Activated T-helper 1 cell treated with anti-CD3 and anti-CD28 coated beads, Interleukin-12 subunit alpha, Interleukin-12 subunit beta, Interleukin-2, Interleukin-4 antibody, amounts not matched to agents 30 ng/mL and 10 ng/mL and 1 ng/mL, durations not matched to agents 14 hours and 24 hours and 36 hours (primary cell): ENCODE data around the gene HDAC11. TPM values are rescaled to one million over a fixed set of nuclear protein-coding genes. Genes with fewer than 3 reads are reported as not detected.

Experiments used
- DNase-seq: peaks from one replicate; pipeline ENCODE4 v3.0.0; 2021; ENCODE audit warnings: low spot score
- H3K27ac Mint-ChIP-seq: one replicate; pipeline ENCODE4 v1.8.0; 2021; ENCODE audit warnings: mild to moderate bottlenecking, mixed read lengths
- H3K27me3 Mint-ChIP-seq: one replicate; pipeline ENCODE4 v1.8.0; 2022; ENCODE audit warnings: mild to moderate bottlenecking, moderate library complexity, mixed read lengths; ENCODE audit not compliant: insufficient read depth
- H3K36me3 Mint-ChIP-seq: one replicate; pipeline ENCODE4 v1.8.0; 2021; ENCODE audit warnings: low read depth, mixed read lengths
- H3K4me1 Mint-ChIP-seq: one replicate; pipeline ENCODE4 v1.8.0; 2021; ENCODE audit warnings: low read depth, mixed read lengths
- H3K4me3 Mint-ChIP-seq: one replicate; pipeline ENCODE4 v1.8.0; 2021; ENCODE audit warnings: mild to moderate bottlenecking, moderate library complexity, mixed read lengths
- H3K9me3 Mint-ChIP-seq: one replicate; pipeline ENCODE4 v1.8.0; 2021; ENCODE audit warnings: mixed read lengths
- intact Hi-C: fragments of 100-400 bp; cut with micrococcal nuclease; formaldehyde crosslinking; loops from one replicate; pipeline ENCODE4 v1.15.1; 2024
- total RNA-seq: library from RNA; stranded (reverse); gene quantifications from 2 replicates; pipeline ENCODE4 v1.2.3, GENCODE V29; 2022

HDAC11 gene
- total RNA-seq, 1 donor from 2014 or later, result 1.4 TPM

- no peak for DNase-seq
- Mint-ChIP-seq H3K27ac (no peak overlapping the region), H3K4me3 (no peak overlapping the region), H3K4me1 (no peaks in the 10 kb centered on the region), H3K9me3 (no peaks in the 10 kb centered on the region), H3K27me3 (peaks cover 13% of the 10 kb centered on the region), H3K36me3 (no peaks in the 10 kb centered on the region)
- intact Hi-C loops, result no loop called here
Observed at GRCh38 chr3:13460341-13460736, 19.8 kb upstream of the HDAC11 start.

GRCh38 chr3:13461169-13462124, 18.7 kb upstream of the HDAC11 start:
- H3K36me3 Mint-ChIP-seq, result no peaks in the 10 kb centered on the region
- H3K4me3 Mint-ChIP-seq, result no peak overlapping the region
- peaks cover 14% of the 10 kb centered on the region for H3K27me3 Mint-ChIP-seq
- H3K4me1 Mint-ChIP-seq, result no peaks in the 10 kb centered on the region
- intact Hi-C loops, result loop anchor here (1.0 kb wide), 1 partner anchor 369 kb away; no protein-coding TSS in a partner anchor
- peak; percentile 66 for DNase-seq
- no peak overlapping the region for H3K27ac Mint-ChIP-seq
- H3K9me3 Mint-ChIP-seq, result no peaks in the 10 kb centered on the region

DNA sequence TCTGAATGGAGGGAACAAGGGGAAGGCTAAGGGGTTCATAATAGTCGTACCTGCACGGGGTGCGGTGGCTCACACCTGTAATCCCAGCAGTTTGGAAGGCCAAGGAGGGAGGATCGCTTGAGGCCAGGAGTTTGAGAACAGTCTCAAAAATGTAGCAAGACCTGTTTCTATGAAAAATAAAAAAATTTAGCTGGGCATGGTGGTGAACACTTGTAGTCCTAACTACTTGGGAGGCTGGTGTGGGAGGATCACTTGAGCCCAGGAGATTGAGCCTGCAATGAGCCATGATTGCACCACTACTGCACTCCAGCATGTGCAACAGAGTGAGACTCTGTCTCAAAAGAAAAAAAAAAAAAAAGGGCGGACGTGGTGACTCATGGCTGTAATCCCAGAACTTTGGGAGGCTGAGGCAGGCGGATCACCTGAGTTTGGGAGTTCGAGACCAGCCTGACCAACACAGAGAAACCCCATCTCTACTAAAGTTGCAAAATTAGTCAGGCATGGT, 17.9 kb upstream of the HDAC11 start:
- Mint-ChIP-seq H3K27ac (no peak overlapping the region), H3K36me3 (no peaks in the 10 kb centered on the region), H3K4me3 (no peak overlapping the region), H3K4me1 (no peaks in the 10 kb centered on the region), H3K27me3 (peaks cover 16% of the 10 kb centered on the region), H3K9me3 (no peaks in the 10 kb centered on the region)
- DNase-seq, result no peak
- intact Hi-C loops, result no loop called here

DNA sequence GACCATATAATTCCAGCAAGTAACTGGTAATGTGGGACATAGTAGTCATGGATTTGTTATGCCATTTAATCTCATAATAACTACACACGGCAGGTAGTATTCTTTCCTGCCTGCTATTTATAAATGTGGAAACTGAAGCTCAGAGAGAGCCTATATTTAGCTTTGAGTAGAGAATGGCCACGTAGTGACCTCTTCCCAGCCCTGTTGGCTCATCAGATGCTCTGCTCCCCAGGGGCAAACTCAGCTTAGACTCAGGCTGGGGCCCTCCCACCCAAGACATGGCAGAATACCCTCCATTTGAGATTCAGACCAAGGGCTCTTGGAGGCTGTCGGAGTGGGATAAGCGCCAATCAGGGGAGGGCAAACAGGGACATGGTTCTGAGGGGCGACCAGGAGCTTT, 17.3 kb upstream of the HDAC11 start:
- no peak for DNase-seq
- H3K9me3 Mint-ChIP-seq, result no peaks in the 10 kb centered on the region
- peaks cover 16% of the 10 kb centered on the region for H3K27me3 Mint-ChIP-seq
- H3K36me3 Mint-ChIP-seq, result no peaks in the 10 kb centered on the region
- intact Hi-C loops, result no loop called here
- H3K4me3 Mint-ChIP-seq, result no peak overlapping the region
- no peaks in the 10 kb centered on the region for H3K4me1 Mint-ChIP-seq
- no peak overlapping the region for H3K27ac Mint-ChIP-seq

GRCh38 chr3:13463618-13464400, 16.3 kb upstream of the HDAC11 start:
- DNase-seq, result no peak
- peaks cover 16% of the 10 kb centered on the region for H3K27me3 Mint-ChIP-seq
- intact Hi-C loops, result no loop called here
- no peak overlapping the region for H3K27ac Mint-ChIP-seq
- H3K36me3 Mint-ChIP-seq, result no peaks in the 10 kb centered on the region
- H3K9me3 Mint-ChIP-seq, result no peaks in the 10 kb centered on the region
- no peak overlapping the region for H3K4me3 Mint-ChIP-seq
- no peaks in the 10 kb centered on the region for H3K4me1 Mint-ChIP-seq

- intact Hi-C loops, result no loop called here
- H3K4me1 Mint-ChIP-seq, result no peaks in the 10 kb centered on the region
- no peak overlapping the region for H3K27ac Mint-ChIP-seq
- H3K9me3 Mint-ChIP-seq, result no peaks in the 10 kb centered on the region
- H3K27me3 Mint-ChIP-seq, result peaks cover 10% of the 10 kb centered on the region
- H3K36me3 Mint-ChIP-seq, result no peaks in the 10 kb centered on the region
- no peak overlapping the region for H3K4me3 Mint-ChIP-seq
- no peak for DNase-seq
Observed at GRCh38 chr3:13465236-13465873, 14.8 kb upstream of the HDAC11 start.

DNA sequence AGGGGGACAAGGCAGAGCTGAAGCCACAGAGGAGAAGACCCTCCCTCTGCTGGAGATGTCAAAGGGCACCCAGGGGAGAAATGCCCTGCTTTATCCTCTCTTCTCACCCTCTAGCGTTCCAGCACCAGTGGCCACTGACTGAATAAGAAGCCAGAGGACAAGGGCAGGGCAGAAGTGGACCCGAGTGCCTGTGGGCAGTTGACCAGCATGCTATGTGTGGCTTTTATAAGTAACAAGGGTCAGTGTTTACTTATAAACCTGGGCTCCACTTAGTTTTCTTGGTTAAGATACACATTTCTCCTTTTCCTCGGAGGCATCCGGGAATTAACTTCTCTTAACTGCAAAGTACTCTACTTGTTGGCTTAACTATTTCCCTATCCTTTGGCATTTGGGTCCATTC, 13.3 kb upstream of the HDAC11 start:
- H3K36me3 Mint-ChIP-seq, result no peaks in the 10 kb centered on the region
- no peak overlapping the region for H3K27ac Mint-ChIP-seq
- intact Hi-C loops, result no loop called here
- H3K4me3 Mint-ChIP-seq, result no peak overlapping the region
- no peaks in the 10 kb centered on the region for H3K9me3 Mint-ChIP-seq
- DNase-seq, result no peak
- peaks cover 15% of the 10 kb centered on the region for H3K27me3 Mint-ChIP-seq
- H3K4me1 Mint-ChIP-seq, result no peaks in the 10 kb centered on the region

- Mint-ChIP-seq H3K27me3 (peaks cover 16% of the 10 kb centered on the region), H3K36me3 (no peaks in the 10 kb centered on the region), H3K9me3 (no peaks in the 10 kb centered on the region), H3K4me1 (no peaks in the 10 kb centered on the region), H3K27ac (no peak overlapping the region), H3K4me3 (no peak overlapping the region)
- no peak for DNase-seq
- intact Hi-C loops, result no loop called here
Observed at GRCh38 chr3:13470894-13471574, 9.1 kb upstream of the HDAC11 start.

GRCh38 chr3:13472286-13472685, 7.8 kb upstream of the HDAC11 start:
- no peak overlapping the region for H3K27ac Mint-ChIP-seq
- no peak for DNase-seq
- no peaks in the 10 kb centered on the region for H3K36me3 Mint-ChIP-seq
- no peaks in the 10 kb centered on the region for H3K9me3 Mint-ChIP-seq
- H3K4me3 Mint-ChIP-seq, result no peak overlapping the region
- intact Hi-C loops, result no loop called here
- no peaks in the 10 kb centered on the region for H3K4me1 Mint-ChIP-seq
- H3K27me3 Mint-ChIP-seq, result peaks cover 14% of the 10 kb centered on the region

- Mint-ChIP-seq H3K27me3 (peaks cover 14% of the 10 kb centered on the region), H3K4me3 (no peak overlapping the region), H3K4me1 (no peaks in the 10 kb centered on the region), H3K36me3 (no peaks in the 10 kb centered on the region), H3K27ac (no peak overlapping the region), H3K9me3 (no peaks in the 10 kb centered on the region)
- no peak for DNase-seq
- intact Hi-C loops, result no loop called here
Observed at GRCh38 chr3:13473020-13473419, 7.1 kb upstream of the HDAC11 start.

DNA sequence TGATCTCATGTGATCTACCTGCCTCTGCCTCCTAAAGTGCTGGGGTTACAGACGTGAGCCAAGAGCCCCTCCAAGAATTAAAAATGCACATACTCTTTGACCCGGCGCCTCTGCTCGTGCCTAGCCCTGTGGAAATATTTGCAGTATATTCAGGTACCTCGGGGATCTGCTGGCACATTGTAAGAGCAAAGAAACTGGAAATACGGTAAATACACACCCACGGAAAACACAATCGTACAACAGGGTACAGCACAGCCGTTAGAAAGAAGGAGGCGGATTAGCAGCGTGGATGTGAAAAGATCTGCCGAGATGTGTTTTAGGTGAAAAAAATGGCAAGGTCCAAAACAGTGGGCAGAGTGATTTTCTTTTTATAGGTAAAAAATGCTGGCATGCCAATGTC, 6.1 kb upstream of the HDAC11 start:
- no peak for DNase-seq
- Mint-ChIP-seq H3K9me3 (no peaks in the 10 kb centered on the region), H3K36me3 (no peaks in the 10 kb centered on the region), H3K27me3 (peaks cover 14% of the 10 kb centered on the region), H3K4me3 (no peak overlapping the region), H3K4me1 (no peaks in the 10 kb centered on the region), H3K27ac (no peak overlapping the region)
- intact Hi-C loops, result no loop called here

GRCh38 chr3:13474776-13475303, 5.3 kb upstream of the HDAC11 start:
- H3K9me3 Mint-ChIP-seq, result no peaks in the 10 kb centered on the region
- intact Hi-C loops, result no loop called here
- H3K4me3 Mint-ChIP-seq, result no peak overlapping the region
- H3K27me3 Mint-ChIP-seq, result peaks cover 14% of the 10 kb centered on the region
- no peak for DNase-seq
- H3K27ac Mint-ChIP-seq, result no peak overlapping the region
- no peaks in the 10 kb centered on the region for H3K36me3 Mint-ChIP-seq
- H3K4me1 Mint-ChIP-seq, result no peaks in the 10 kb centered on the region
